GM18909 (cell line): Measurements from ENCODE around the gene TXNIP.
A peak's percentile ranks its signal among the peaks of the same experiment; 100 is the strongest.
"Not testable (repeated sequence)": the region's sequence is repeated elsewhere in the genome, so short reads cannot be mapped to it uniquely, and the experiment has no call there.

Experiments
- ATAC-seq: cut with Tn5 transposase; IDR thresholded peaks from one replicate; pipeline ENCODE4 v1.9.1; 2021; ENCODE audit warnings: mild to moderate bottlenecking; ENCODE audit not compliant: unreplicated experiment, poor library complexity

TXNIP gene

GRCh38 chr1:145996433-145997015 is at the start of gene TXNIP:
Gene TXNIP (minus strand): TSS chr1:145996579. CDS start chr1:145996266, 313 bp downstream.
- ATAC-seq: peak; percentile 86

- no peak for ATAC-seq
Observed at GRCh38 chr1:146039844-146040194, 43.4 kb upstream of the TXNIP start.

- peak; percentile 29 for ATAC-seq
Observed at GRCh38 chr1:146036965-146037646, 40.7 kb upstream of the TXNIP start.

GRCh38 chr1:146036241-146036964 is 40.0 kb upstream of the TXNIP start:
- ATAC-seq: no peak

- no peak for ATAC-seq
Observed at GRCh38 chr1:146035048-146035423, 38.7 kb upstream of the TXNIP start.

GRCh38 chr1:146032631-146033219 is 36.3 kb upstream of the TXNIP start:
- ATAC-seq: no peak

GRCh38 chr1:146031476-146031875 is 35.1 kb upstream of the TXNIP start:
- no peak for ATAC-seq

GRCh38 chr1:146029117-146029516 is 32.7 kb upstream of the TXNIP start:
- no peak for ATAC-seq

- ATAC-seq: not testable (repeated sequence)
Observed at GRCh38 chr1:146026650-146027049, 30.3 kb upstream of the TXNIP start.

GRCh38 chr1:146025787-146026495 is 29.6 kb upstream of the TXNIP start:
- ATAC-seq: not testable (repeated sequence)

- no peak for ATAC-seq
Observed at GRCh38 chr1:146022403-146023127, 26.2 kb upstream of the TXNIP start.

GRCh38 chr1:146021622-146022402 is 25.4 kb upstream of the TXNIP start, which contains the start of gene HJV:
Gene HJV (minus strand): TSS chr1:146021735. CDS start chr1:146020231, 1,504 bp downstream.
- no peak for ATAC-seq

- ATAC-seq: no peak
Observed at GRCh38 chr1:146021050-146021445, 24.7 kb upstream of the TXNIP start.

GRCh38 chr1:146020058-146021049 is 24.0 kb upstream of the TXNIP start:
- no peak for ATAC-seq

GRCh38 chr1:146019231-146020057 is 23.1 kb upstream of the TXNIP start:
- ATAC-seq: no peak

GRCh38 chr1:146016891-146017290 is 20.5 kb upstream of the TXNIP start:
- no peak for ATAC-seq

- ATAC-seq: no peak
Observed at GRCh38 chr1:146013559-146013922, 17.2 kb upstream of the TXNIP start.
